ENCODE results near the gene MAPK8.
"Not testable (repeated sequence)": the region's sequence is repeated elsewhere in the genome, so short reads cannot be mapped to it uniquely, and the experiment has no call there.

MAPK8 gene

DNA sequence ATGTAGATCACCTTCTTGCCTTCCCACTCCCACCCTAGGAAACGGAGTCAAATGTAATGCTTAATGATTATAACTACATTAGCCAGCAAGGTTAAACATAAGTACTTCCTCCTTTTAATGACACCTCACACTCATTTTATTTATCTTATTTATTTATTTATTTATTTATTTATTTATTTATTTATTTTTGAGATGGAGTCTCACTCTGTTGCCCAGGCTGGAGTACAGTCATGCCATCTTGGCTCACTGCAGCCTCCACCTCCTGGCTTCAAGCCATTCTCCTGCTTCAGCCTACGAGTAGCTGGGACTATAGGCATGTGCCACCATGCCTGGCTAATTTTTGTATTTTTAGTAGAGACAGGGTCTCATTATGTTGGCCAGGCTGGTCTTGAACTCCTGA lies 115.4 kb downstream of the MAPK8 start:
- not testable (repeated sequence) for DNase-seq

DNA sequence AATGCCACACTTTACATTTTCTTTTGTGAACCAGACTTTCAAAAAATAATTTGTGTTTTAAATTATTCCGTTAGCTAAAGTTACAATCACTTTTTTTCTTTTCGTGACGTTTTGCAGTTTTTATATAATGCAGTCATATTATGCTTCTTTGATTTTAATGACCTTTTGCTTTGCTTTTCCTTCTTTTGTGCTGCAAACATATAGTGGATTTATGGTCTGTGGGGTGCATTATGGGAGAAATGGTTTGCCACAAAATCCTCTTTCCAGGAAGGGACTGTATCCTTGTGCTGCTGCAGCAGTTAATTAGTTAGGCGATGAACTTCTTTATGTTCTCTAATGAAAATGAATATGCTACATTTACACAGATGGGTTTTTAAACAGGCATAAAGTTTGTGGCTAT lies 117.4 kb downstream of the MAPK8 start:
- DNase-seq = no peak

DNA sequence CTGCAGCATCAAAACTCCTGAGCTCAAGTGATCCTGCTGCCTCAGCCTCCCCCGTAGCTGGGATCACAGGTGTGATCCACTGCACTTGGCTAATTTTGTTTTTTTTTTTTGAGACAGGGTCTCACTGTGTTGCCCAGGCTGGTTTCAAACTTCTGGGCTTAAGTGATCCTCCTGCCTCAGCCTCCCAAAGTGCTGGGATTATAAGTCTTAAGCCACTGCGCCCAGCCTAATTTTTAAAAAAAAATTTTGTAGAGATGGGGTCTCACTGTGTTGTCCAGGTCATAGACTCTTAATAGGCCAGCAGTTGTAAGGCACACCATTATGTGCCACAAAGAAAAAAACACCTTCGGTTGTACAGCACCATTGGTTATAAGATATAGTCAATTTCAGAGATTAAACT lies 122.4 kb downstream of the MAPK8 start:
- DNase-seq = no peak

DNA sequence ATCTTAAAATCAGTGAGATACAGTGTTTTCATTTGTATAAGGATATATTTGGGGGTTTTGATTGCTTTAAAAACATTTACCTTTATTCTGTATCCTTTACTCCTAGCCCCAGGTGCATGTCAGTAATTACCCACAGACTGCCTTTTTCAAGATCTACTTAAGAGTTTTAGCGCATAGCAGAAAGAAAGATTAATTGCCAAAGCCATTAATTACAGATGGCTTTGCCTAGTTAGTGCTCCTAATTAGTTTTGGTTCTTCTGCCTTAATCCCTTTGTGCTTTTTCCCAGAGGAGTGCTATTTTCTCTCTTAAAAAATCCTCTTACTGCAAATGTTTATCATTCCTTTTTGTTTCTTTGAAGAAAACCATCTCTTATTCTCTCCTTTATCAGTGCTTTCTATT lies 122.8 kb downstream of the MAPK8 start:
- DNase-seq = no peak

DNA sequence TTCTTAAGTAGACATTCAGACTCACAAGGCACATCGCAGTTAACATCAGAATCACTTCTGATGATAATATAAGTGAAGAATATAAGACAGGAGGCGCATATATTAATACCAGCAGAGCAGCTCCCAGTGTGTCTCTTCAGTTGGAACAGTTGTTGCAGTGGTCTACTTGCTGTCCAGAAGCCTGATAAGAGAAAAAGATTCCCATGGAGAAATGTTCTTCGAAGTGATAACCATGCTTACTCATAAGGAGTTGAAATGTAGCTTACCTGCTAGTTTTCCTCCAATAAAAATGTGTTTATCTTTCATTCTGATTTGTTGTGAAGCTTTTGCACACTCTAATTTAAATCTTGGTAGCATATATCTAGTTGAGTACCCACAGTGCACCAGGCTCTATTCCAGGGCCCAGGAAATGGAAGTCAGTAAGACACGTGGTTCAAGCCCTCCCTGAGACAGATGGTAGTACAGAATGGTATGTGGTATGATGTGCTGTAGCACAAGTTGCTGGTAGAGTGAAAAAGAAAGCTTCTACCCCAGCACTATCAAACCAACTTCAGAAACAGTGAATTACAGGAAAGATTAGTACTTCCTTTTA lies 124.0 kb downstream of the MAPK8 start:
- no peak for DNase-seq

DNA sequence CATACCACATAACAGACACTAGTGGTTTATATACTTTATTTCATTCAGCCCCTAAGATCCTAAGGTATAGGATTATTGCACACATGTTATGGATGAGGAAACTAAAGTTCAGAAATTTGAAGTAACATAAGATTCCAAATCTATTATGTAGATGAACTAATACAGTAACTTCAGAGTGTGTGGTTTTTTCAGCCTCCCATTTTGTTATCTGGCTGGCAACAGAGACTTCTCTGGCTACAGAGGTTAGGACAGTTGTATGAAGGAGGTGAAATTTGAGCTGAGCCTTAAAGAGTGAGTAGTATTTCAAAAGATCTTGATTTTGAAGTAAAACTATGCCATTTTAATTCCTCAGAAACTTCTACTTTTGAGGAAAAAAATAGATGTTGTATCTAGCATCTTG lies 125.4 kb downstream of the MAPK8 start:
- DNase-seq = no peak

DNA sequence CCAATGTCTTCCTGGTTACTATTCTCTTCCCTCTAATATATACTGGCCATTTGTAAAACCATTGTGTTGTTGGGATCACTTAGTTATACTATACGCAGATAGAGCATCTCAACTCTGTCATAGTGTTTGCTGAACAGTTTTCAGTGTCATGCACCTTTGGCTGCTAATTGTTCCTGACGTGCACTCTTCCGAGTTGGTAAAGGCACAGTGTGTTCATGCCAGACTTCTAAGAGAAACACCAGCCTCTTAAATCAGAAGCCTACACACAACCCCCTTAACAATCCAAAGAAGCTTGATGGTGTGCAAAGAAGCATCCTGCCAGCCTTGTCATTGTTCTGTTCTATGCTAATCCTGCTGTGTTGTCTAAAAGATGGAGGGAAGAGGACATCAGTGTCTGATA lies 131.1 kb downstream of the MAPK8 start:
- DNase-seq = no peak

DNA sequence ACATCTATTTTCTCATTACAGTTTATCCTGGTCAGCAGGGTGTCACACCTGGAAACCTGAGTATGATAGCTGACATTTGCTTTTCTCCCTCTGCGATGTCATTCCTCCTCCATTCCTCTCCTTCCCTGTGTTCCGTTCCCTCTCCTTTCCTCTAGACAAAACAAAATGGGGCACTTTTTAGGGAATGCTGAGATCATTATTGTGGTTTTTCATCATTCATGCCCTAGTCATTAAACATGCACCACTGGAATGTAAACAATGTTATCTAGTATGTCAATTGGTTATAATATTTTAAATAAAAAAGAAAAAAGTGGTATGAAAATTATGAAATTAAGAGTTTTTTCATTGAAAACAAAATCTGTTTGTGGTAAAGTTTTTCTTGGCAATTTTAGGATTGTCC lies 132.6 kb downstream of the MAPK8 start:
- no peak for DNase-seq

DNA sequence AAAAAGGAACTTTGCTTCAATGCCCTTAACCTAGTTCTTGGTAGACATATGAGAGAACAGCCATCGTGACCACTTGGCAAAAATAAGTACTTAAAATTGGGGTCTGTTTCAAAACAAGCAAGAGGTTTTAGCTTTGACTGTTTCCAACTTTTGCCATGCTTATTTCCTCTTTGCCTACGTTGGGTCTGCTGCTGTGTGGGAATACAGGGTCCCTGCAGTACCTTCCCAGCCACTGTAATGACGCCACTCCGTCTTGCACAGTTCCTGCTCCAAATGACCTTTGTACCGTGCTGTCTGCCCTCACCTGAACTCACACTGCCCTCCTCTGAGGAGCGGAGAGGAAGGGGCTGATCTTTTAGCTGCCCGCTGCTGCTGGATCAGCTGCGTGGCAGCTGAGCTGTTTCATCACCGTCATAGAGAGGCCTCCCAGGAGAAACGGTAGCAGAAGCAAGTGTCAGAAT lies 133.1 kb downstream of the MAPK8 start:
- no peak for DNase-seq

DNA sequence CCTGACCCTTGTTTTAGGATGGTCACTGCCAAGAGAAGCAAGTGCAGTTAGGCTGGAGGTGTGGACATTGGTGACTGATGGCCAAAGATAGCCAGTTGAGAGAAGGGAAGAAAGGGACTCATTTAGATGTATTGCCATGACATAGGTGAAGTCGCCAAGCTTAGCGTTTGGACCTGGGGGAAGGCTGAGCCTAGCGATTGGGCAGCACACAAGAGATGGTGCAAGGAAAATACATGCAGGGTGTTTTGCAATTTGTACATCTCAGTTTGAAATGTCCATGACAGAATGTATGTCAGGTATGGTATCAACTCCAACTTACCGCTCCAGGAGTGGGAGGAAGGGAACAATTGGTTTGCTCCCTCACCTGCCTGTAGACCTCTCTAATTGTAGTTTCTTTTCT lies 134.3 kb downstream of the MAPK8 start:
- DNase-seq = no peak

DNA sequence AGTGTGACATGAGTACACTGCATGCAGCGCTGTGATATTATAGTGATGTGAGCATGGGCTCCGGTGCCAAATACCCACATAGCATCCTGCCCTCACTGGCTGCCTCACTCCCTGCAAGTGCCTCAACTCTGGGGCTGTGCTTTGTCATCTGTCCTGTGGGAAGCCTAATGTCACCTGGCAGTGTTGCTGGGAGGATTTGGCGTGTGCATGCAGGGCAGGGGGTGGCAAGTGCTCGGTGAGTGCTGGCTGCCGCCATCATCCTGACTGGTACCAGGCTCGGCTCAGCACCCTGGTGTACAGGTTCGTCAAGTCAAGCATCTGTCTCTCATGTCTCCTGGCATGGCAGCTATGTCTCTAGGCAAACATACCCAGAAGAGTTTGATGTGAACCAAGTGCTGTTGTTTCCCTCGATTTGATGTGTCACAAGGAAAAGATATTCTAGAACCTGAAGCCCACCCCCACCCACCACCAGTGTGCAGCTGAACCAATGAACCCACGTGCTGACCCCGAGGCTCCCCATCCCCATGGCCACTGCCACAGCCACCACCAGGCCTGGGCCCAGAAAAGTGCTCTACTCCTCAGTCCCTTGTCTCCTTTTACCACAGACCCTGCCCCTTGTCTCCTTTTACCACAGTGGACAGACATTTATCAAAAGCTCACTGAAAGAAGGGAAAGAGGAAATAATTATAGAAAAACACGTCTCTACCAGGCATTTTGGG lies 135.8 kb downstream of the MAPK8 start:
- DNase-seq = no peak

DNA sequence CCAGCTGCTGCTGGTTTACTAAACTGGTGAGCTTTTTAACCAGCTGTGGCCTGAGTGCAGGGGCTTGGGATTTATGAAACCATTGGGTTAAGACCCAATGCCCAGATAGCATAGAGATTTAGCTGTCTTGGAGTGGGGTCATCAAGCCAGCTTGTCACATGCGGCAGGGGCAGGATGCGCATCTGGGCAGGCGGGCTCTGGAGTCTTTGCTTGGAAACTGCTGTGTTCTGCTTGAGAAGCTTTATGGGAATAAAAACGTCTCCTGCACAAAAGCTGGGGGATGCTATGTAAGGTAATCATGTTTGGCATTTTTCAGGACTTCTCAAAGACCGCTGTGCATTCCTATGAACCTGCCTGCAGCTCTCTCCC lies 136.3 kb downstream of the MAPK8 start:
- no peak for DNase-seq

DNA sequence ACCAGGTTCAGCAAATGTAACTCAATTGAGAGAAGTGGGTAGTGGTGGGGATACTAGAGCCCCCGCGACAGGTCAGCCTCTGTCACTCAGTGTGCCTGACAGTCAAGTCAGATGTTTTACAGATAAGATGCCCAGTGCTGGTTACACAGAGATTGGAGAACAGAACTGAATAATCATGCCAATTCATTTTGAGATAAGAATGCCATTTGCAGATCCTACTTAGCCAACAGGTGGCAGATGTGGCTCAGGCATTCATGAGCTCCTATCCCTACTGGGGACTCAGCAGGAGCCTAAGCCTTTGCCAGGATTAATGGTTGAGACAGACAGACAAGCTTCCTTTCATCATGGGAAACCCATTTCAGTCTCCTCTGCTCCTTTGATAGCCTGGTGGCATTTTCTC lies 137.8 kb downstream of the MAPK8 start:
- peak in 1 of 2 experiments; percentile 6 for DNase-seq

DNA sequence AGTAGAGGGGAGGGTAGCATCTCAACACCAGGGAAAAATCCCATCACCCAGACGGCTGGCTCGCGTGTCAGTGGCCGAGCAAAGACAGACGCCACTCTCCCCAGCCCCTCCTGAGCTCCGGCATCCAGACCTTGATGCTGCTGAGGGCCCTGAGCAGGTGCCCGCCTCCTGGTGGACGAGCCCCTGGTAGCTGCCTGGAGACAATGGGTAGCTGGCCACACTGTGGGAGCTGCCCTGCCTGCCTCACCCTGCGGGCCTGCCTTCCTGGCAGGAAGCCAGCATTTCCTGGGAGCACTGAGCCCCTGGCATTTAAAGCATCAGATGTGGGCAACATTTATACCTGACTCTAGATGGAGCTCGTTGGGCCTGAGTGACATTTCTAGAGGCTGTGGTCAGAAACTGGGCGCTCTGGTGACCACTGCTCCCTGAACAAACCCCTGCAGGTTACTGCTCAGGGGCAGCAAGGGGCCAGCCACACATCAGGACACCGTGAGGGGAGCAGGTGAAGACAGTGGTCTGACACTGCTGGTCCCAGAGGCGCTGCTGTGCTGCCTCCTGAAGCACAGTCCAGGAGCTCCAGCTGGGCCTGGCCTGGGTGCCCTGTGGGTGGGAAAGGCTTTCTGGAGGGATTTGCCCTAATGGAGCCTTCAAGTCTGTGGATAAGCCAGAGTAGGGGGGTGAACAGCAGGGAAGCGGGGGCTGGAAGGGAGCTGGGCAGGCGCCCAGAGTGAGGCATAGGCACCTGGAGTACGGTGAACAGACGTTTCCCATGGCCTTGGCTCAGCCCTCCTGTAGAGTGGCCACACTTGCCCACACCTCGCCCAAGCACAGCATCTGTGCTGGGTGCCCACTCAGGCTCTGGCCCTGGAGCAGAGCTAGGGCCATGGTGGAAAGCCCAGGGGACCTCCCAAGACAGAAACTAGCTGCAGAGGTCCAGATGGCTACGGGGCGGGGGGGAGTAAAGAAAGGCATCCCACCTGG lies 138.7 kb downstream of the MAPK8 start:
- DNase-seq = no peak

DNA sequence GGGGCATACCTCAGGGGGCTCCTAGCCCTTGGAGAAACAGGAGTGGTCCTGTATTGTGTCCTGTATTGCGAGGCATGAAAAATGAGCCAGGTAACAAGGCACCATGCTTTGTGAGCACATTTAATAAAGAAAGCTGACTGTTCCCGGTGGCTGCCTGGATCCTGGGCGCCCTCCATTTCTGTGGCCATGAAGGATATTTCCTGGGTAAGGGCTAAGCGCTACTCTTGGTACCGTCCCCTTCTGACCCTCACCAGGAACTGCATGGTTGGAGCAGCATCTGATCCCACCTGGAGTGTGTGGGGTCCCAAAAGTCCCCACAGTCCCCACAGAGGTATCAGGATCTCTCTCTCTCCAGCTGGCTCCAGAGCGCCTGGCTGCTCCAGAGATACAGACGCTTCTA lies 139.5 kb downstream of the MAPK8 start:
- DNase-seq = no peak

DNA sequence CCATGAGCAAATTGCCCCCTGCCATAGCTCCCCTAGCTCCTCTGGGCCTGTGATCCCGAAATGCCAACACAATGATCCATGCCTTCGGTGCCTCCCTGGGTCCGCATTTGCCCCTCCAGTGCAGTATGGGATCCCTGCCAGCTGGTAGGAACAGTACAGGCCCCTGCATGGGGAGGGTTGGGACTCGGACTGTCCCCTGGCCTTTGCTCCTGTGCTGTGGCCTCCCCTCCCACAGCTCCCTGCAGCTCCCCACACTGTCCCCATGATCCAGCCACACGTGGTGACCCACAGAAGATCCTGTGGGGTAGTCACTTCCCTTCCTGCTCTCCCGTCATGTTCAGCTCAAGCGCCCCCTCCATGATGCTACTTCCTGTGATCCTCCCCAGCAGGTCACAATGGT lies 140.3 kb downstream of the MAPK8 start:
- no peak for DNase-seq

DNA sequence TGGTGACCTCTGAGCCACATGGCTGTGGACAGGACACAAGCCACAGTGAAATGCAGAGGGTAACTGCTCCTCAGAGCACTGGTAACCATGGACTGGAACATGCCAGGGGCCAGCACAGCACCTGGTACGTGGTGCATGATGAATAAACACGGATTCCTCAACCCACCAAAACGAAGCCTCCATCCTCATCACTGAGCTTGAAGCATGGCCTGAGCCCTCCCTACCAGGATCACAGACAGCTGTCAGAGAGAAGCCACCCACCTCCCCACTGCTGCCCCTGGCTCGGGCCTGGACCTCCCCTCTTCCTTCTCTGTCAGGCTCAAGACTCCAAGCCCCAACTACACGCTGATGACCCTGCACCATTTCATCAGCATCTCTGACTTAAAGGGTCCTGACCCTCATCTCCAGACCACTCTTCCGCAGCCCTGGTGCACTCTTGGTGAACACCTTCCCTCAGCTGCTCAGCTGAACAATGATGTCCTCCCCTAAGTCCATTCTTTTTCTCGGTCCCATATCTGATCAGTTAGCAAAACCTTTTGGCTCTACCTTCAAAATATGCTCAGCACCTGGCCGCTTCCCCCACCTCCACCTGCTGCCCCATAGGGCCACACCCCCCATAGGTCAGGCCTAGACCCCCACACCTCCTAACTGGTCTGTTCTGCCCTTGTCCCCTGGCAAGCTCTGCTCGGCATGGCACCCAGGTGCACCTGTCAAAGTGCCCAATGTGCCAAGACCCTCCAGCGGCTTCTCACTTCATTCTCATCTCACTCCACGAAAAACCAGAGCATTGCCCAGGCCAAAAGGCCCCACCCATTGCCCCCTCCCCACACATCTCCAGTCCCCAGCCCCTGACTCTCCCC lies 141.1 kb downstream of the MAPK8 start:
- no peak for DNase-seq

DNA sequence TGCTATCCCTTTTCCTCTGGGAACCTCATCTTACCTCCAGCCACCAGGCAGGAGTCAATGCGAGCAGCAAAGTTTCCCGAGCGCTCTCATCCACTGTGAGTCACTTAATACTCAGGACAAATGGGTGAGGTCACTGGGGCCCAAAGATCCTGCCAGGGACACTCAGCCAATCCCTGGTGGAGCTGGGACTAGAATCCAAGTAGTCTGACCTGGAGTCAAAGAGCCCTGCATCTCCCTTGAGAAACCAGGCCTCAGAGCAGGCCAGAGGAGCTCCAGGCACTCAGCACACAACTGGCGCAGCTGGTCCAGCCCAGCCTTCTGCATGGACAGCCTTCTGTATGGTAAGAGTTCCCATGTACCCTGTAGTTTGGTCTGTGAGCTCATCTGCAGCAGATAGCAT lies 142.3 kb downstream of the MAPK8 start:
- no peak for DNase-seq

DNA sequence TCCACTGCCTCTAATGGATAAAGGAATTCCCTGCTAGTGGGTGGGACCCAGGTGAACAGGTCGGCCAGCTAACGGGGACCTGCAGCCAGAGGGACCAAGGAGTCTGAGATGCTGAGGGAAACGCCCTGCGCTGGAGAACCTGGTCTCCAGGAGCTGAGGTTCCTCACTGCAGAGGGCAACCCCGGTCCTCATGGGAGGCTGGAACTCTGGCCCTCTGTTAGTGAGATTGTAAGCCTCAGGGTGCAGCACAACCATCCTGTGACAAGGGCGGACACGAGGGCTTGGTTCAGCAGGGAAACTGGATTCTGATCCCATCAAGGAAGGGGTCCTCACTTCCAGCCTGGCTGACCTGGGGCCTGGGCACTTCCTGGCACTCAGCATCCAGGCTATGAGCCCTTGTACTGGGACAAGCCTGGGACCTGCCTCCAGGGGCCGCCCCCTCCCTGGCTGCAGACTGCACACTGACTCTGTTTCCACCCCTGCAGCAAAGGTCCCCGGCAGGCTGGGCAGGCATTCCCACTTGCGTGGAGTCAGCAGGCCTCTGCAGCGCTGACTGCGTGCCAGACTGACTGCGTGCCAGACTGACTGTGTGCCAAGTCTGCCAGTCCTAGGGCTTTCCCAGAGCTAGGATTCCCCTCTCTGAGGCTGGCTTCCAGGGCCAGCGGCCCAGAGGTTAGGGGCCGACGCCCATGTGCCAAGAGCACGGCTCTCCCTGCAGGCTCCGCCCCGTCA lies 143.2 kb downstream of the MAPK8 start:
- no peak for DNase-seq

DNA sequence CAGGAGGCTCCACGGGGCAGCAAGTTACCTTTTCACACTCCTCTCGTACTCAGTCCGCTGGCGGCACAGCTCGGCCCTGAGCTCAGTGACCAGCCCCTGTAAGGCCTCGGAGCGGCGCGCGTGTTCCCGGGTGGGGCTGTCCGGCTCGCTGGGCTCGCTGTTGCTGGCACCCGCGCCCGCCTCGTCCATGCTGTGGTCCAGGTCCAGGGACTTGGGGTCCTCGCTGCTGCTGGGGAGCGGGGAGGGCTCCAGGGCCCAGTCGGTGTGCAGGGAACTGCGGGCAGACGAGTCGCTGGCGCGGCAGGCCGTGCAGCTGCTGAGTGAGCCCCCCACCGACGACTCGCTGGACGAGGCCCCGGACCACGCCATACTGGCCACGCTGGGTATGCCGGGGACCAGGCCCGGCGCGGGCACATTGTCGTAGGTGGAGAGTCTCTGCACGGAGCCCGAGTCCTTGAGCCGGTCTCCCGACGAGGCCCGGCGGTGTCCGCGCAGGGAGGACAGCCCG lies 143.8 kb downstream of the MAPK8 start:
- DNase-seq = no peak

DNA sequence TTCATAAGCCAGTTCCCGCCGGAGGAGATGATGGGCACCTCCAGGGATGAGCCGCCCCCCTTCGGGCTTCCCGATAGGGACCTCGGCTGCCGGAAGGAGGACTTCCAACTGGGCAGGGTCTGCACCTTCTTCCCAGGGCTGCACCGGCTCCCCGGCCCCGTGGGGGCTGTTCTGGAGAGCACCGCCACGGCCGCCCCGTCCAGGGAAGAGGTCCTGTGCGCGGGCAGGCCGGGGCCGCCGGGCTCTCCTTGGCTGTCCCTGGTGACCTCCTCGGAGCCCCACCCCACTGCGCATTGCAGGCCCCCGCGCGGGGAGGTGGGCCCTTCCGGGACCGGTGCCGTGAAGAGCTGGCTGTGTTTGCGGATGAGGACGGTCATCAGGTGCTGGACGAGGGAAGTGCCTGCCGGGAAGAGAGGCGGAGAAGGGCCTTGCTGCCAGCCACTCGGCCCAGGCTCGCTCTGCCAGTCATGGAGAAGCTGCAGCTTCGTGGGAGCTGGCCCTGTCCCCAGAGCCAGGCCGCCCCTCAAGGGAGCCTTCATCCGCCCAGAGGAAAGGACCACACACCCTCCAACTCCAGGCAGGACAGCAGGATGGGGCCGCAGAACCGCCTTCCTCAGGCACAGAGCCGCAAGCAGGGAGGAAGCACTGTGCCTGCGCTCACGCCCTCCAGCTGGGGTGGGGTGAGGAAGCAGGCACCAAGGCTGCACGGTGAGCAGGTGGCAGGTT lies 144.4 kb downstream of the MAPK8 start:
- DNase-seq = no peak

Data from SW 1271 (cell line).